Measurements from ENCODE around the gene WNT3A.

WNT3A gene

DNA sequence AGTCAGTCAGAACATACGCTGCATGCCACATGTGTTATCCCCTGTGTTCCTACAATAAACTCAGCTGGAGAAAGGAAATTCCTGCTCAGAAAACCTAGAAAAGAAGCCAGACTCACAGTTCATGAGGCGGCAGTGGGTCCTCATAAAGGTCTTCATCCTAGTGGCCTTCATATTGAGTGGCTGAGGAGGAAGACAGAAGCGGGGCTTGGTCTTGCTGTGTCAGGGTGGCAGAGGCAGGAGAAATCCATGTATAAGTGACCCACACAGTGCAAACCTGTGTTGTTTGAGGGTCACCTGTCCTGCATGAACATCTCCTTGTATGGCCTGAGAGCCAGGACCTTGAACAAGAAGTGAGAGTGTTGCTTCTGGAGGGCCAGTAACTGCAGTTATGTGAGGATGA is 4.0 kb upstream of the WNT3A start:
- DNase-seq, result no peak
- H3K9me3 Mint-ChIP-seq, result peaks cover 13% of the 10 kb centered on the region
- H3K27me3 Mint-ChIP-seq (ENCODE audit: low read depth, poor library complexity), result peaks cover 88% of the 10 kb centered on the region
- H3K27ac Mint-ChIP-seq, result no peak overlapping the region
- H3K36me3 Mint-ChIP-seq (ENCODE audit: low read depth), result no peaks in the 10 kb centered on the region
- H3K4me3 Mint-ChIP-seq, result no peak overlapping the region
- peaks cover 16% of the 10 kb centered on the region for H3K4me1 Mint-ChIP-seq
- TF ChIP-seq, protein P1, sequence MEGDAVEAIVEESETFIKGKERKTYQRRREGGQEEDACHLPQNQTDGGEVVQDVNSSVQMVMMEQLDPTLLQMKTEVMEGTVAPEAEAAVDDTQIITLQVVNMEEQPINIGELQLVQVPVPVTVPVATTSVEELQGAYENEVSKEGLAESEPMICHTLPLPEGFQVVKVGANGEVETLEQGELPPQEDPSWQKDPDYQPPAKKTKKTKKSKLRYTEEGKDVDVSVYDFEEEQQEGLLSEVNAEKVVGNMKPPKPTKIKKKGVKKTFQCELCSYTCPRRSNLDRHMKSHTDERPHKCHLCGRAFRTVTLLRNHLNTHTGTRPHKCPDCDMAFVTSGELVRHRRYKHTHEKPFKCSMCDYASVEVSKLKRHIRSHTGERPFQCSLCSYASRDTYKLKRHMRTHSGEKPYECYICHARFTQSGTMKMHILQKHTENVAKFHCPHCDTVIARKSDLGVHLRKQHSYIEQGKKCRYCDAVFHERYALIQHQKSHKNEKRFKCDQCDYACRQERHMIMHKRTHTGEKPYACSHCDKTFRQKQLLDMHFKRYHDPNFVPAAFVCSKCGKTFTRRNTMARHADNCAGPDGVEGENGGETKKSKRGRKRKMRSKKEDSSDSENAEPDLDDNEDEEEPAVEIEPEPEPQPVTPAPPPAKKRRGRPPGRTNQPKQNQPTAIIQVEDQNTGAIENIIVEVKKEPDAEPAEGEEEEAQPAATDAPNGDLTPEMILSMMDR (IDR thresholded peaks at IDR 0.05), result no peak

DNA sequence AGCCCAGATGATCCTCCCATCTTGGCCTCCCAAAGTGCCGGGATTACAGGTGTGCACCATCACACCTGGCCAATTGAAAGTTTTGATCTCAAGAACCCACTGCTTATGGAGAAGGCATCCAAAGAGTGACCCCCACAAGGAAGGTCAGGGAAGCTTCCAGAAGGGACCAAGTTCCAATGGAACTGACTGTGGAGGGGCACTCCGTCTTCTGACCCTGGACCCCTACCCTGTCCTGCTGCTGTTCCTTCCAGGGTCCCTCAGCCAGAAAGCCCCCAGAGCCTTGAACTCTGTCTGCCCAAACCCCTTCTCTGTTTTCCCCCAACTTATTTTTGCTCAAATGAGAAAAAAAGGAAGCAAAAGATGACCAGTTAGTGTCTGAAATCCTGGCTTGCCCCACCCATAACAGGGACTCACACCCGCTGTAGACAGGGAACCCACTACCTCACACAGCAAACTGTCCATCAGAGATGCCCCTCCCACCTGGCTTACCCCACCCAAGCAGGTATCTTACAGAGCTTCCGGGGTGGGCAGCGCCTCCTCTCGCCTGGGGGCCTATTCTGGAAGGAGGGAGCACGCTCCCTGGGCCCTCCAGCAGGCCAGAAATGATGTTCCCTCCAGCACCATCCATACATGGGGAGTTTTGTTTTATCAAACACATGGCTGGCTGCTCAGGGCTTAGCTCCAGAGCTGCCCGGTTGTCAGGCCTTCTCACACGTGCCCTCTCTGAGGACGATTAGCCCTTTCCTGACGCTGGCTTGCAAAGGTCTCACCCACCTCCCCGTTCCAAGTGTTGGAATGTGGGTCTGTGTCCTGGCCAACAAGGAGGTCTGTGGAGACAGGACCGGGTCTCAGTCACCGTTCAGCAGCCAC is 3.1 kb upstream of the WNT3A start:
- Mint-ChIP-seq H3K36me3 (ENCODE audit: low read depth) (no peaks in the 10 kb centered on the region), H3K27me3 (ENCODE audit: low read depth, poor library complexity) (peaks cover 88% of the 10 kb centered on the region), H3K4me3 (no peak overlapping the region), H3K27ac (no peak overlapping the region), H3K4me1 (peaks cover 16% of the 10 kb centered on the region), H3K9me3 (peaks cover 6% of the 10 kb centered on the region)
- TF ChIP-seq, protein P1 (IDR thresholded peaks at IDR 0.05), result no peak
- no peak for DNase-seq

DNA sequence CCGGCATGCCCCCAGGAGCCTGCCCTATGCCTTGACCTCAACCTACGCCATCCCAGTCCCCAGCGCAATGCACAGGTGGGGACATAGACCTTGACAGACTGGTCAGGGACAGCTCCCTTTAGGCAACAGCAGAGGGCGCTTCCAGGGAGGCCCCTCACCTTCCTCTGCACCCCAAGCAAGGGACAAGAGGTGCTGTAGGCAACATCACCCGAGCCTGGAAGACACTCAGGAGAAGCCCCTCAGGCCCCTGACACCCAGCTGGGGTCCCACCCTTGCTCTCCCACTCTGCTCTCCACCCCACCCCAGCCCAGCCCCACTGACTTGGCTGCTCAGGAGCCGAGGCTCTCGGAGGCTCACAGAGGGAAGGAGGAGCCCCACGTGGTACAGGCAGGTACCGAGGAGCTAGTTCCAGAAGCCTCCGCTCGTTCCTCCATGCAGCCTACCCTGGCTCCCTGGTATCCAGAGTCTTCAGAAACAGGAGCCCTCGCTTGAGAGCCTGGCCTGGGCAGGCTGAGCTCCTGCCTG is 2.4 kb upstream of the WNT3A start:
- TF ChIP-seq, protein P1 (IDR thresholded peaks at IDR 0.05), result peak; percentile 40
- no peak overlapping the region for H3K27ac Mint-ChIP-seq
- no peaks in the 10 kb centered on the region for H3K36me3 Mint-ChIP-seq (ENCODE audit: low read depth)
- peak overlapping the region; percentile 40 for H3K4me3 Mint-ChIP-seq
- peaks cover 93% of the 10 kb centered on the region for H3K27me3 Mint-ChIP-seq (ENCODE audit: low read depth, poor library complexity)
- no peak for DNase-seq
- peaks cover 16% of the 10 kb centered on the region for H3K4me1 Mint-ChIP-seq
- no peaks in the 10 kb centered on the region for H3K9me3 Mint-ChIP-seq

DNA sequence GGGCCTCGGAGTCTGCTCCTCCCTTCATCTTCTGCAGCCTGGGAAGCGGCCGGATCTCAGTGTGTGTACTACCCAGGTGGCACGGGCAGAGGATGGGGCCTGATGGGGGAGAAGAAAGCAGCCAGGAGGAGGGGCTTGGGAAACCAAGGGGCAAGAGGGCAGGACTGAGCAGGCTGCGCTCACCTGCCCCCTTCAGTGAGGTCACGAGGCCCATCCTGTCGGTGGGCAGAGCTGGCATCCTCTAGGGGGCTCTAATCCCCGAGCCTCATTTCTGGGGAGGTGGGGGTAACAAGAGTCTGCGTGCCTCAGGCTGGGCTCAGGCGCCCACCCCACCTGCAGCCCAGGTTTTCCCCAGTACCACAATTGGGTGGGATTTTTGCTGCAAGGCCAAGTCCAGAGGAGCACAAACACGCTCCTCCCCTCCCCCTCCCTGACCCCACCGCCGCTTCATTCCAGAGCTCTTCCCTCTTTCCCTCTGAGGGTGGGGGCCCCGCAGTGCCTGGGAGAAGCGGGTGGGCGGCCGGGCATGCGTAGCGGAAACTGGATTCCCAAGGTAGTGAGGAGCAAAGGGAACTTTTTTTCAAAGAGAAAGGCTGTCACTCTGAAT is 1.8 kb upstream of the WNT3A start:
- no peak overlapping the region for H3K27ac Mint-ChIP-seq
- TF ChIP-seq, protein P1 (IDR thresholded peaks at IDR 0.05), result no peak
- peaks cover 16% of the 10 kb centered on the region for H3K4me1 Mint-ChIP-seq
- H3K36me3 Mint-ChIP-seq (ENCODE audit: low read depth), result no peaks in the 10 kb centered on the region
- DNase-seq, result peak; percentile 42
- H3K27me3 Mint-ChIP-seq (ENCODE audit: low read depth, poor library complexity), result peaks cover 93% of the 10 kb centered on the region
- peak overlapping the region; percentile 37 for H3K4me3 Mint-ChIP-seq
- H3K9me3 Mint-ChIP-seq, result no peaks in the 10 kb centered on the region

DNA sequence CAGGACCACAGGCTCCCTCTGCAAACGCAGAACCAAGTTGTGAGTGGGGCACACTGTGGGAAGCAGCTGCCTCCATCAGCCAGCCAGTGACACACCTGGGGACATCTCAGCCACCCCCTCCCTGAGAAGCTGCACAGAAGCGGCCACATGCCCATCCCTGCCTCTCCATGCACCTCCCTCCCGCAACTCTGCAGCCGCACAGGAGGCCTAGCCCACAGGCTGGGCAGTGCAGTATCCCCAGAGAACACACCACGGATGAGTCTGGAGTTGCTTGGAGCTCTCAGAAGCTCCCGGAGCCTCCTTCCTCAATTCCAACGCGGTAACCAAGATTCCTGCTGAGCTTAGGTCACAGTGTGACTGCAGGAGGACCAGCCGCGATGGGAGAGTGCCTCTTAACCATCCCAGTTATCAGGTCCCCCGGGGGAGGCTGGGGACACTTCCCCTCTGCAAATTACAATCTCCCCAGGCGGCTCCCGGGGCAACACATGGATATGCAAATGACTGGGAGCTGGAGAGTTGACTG is 1.2 kb upstream of the WNT3A start:
- Mint-ChIP-seq H3K4me3 (peak overlapping the region; percentile 37), H3K4me1 (peaks cover 18% of the 10 kb centered on the region), H3K36me3 (ENCODE audit: low read depth) (no peaks in the 10 kb centered on the region)

More for the DNA sequence above, 1.2 kb upstream of the WNT3A start:
- TF ChIP-seq, protein P1 (IDR thresholded peaks at IDR 0.05), result no peak
- Mint-ChIP-seq H3K9me3 (no peaks in the 10 kb centered on the region), H3K27me3 (ENCODE audit: low read depth, poor library complexity) (peaks cover 93% of the 10 kb centered on the region), H3K27ac (no peak overlapping the region)
- no peak for DNase-seq

All from nephron progenitor cell (in vitro differentiated cells).